Activated gamma-delta T cell (primary cell): ENCODE data around the gene ZDHHC11.
A peak's percentile ranks its signal among the peaks of the same experiment; 100 is the strongest.

Source experiments
- DNase-seq: peaks from one replicate; lab custom pipeline; 2025; lab: John Stamatoyannopoulos, UW
- total RNA-seq, 2 donors: gene quantifications; one replicate each; lab custom pipeline; 2026; lab: John Stamatoyannopoulos, UW

ZDHHC11 gene
- total RNA-seq: 3.6 to 3.8 reads per million in 2 donors

DNA sequence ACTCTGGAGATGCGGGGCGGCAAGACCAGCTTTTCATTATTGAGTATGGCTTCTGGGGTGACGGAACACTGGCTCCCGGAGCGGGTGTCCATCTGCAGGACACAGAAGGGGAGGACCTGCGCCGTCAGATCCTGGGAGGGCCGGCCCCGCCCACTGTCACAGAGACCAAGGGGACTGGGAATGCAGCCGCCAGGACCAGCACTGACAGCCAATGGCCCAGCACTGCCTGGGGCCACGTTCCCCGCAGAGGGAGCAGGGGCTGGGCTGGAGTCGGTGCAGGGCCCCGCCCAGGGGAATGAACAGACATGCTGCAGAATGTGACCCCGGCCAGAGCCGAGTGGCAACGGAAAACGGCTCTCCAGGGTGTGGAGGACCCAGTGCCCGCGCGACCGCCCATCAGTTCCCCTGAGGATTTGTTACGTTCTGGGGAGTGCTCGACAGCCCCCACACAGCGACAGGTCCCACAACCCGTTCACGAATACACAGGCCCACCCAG lies at the start of gene ZDHHC11:
Gene ZDHHC11 (minus strand): TSS at position 476 of the 496 bp plus-strand sequence. CDS start 384 bp downstream, at position 92.
- DNase-seq: no peak

DNA sequence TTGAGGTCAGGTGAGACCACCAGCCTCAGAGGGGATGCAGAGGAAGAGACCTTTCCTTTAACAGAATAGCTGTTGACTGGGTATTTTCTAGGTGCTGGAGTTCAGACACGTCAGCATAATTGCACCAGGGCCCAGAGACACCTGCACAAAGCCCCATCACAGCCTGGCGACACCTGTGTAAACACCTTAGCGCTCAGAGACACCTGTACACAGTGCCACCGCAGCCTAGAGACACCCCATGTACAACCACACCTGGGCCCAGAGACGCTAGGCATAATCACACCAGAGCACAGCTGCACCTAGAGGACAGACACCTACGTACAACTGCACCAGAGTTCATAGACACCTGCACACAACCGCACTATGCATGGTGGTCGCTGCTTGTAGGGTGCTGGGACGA lies 42.9 kb upstream of the ZDHHC11 start:
- DNase-seq: no peak

DNA sequence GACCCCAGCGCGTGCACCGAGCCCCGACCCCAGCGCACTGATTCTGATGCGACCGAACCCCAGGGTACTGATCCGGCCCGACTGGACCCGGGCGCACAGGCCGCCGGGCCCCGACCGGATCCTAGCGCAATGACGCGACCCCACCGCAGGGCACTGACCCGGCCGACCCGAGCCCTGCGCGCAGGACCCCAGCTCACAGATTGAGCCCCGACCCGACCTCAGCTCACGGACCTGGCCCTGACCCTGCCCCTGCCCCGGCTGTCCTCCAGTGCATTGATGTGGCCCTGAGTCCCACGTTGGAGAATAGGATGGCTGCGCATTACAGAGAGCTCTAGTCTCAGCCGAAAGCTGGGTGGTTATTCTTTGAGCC lies 42.3 kb upstream of the ZDHHC11 start:
- DNase-seq: no peak

- DNase-seq: peak; percentile 72
These were observed 41.8 kb upstream of the ZDHHC11 start, which contains the start of the genes BRD9 and TRIP13 for GRCh38 chr5:892394-893136. TSS of gene BRD9 (minus strand) at chr5:892801. CDS start at chr5:892657, 144 bp downstream. TSS of gene TRIP13 (plus strand) at chr5:892884. CDS start at chr5:892999, 115 bp downstream.

GRCh38 chr5:891837-892393 lies 41.1 kb upstream of the ZDHHC11 start:
- DNase-seq: no peak

DNA sequence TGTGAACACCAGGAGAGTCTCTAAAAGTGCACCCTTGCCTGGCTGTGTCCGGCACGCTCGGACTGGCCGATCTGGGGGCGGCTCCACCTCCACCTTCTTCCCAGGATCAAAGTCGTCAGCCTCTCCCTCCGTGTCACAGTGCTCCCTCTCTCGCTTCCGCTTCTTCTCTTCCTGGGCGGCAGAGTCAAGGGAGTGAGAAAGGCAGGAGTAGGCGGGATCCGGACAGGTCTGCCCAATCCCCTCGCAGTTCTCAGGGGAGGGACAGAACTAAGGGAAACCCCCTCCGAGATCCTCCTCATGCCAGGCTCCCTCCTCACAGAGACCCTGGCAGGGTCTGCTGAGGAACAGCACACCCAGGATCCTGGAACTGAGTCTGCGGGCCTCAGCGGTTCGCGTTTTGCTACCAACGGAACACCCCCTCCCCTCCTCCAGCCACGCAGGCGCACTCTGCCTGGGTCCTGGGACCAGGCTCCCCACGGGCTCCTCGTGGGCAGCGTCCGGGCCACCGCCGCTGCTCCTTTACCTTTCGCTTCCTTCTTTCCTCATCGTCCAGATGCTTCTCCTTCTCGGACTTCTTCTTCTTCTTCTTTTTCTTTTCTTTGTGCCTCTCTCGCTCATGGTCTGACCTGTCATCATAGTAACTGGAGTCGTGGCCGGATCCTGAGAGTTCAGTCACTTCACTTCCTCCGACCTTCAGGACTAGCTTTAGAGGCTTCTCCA lies 40.5 kb upstream of the ZDHHC11 start:
- DNase-seq: no peak

GRCh38 chr5:889075-889710 lies 38.4 kb upstream of the ZDHHC11 start:
- no peak for DNase-seq

DNA sequence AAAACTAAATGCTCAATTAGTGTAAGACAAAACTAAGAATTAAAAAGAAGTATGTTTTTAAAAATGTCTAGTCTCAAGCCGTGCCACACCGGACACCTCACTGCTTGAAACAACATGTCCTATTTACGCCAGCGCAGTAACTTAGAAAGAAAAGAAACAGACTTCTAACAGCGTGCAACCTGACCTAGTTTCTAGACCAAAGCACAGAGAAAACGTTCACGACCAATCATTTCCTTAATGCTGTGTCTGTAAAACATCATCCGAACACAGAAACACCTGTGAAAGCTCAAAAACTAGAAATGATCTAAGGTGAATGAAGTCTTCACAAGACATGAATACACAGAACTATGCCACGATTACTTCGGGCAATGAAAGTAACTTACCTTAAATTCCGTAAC lies 37.9 kb upstream of the ZDHHC11 start:
- DNase-seq: no peak

DNA sequence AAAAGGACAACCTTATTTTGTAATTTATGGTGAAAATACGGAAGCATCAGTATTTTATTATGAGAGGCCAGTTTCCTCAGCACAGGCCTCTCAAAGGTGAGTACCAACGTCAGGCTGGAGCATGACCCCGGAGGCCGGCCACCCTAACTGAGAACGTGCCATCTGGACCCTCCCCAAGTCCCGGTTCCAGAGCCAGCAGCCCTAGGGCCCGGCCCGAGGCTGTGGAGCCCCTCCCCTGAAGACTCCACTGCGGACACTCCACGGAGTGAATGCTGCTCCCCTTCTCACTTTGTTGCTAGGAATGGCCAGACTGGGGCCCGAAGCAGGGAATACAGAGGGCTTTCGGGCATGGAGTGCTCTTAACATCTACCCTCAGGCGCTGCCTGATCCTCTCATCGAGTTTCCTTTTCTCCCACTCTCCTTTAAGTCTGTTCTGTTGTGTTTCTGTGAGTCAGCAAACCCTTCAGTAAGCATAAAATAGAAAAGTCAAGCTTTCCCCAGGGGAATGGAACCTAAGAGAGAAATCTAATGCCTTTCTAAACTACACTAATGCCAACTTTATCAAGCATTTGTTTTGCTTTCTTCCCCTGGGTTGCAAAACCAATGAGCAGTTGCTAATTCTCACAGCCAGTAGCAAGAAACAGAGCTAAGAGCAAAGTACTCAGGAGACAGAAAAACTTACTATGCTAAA lies 37.3 kb upstream of the ZDHHC11 start:
- DNase-seq: no peak

DNA sequence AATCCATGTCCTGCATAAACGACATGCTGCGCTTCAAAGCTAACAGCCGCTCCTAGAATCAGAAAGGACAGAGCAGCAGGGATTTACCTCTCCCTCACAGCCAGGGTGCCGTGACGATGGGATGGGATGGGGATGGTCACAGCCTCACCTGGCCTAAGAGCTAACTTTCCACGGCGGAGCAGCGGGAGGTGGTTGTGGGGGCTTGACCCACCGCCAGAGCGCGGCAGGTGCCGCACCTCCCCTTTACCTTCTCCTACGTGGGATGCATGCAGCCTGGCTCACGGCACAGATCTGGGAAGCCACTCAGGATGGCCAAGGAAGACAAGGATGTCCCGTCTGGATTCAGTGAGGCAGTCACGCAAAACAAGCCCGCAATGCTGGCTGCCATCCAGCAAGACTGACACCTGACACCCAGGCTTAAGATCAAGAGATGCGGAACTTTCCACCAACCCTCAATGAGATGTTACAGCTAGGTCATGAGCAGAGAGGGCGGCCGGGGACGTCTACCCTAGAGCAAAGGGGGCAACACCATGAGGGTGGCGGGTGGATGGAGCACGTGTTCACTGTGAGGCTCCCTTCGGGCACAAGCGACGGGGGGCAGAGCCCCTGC lies 36.0 kb upstream of the ZDHHC11 start:
- no peak for DNase-seq

DNA sequence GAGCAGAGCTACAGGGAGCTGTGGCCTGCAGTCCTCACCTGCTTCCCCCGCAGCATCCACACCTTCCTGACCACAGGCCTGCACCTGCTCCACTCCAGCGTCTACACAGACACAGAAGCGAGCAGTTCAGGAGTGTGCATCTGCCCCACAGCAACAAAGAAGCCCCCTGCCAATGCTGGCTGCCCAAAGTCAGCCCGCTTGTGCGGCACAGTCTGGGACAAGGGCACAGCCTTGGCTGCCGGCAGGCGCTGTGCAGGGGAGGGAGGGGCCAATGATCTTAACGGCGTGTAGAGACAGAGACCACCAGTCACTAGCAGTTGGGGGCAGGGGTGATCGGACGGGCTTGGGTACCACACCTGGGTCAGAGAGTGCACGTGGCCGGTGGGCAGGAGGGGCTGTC lies 35.2 kb upstream of the ZDHHC11 start:
- no peak for DNase-seq

DNA sequence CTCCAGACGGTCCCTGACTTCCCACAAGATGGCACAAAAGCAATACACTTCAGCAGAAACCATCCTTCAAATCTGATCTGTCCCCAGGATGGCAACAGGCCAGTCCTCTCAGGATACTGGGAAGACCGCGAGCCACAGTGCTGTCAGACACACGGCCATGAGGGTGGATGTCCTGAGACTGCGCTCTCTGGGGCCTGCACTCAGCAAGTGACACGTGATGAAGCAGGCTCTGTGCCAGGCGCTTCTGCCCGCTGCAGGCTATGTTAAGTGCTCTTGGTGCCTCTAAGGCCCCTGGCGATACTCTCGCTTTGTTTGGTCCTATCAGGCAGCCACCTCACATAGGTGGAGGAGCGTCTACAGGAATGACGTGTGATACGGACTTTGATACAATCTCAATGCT lies 34.7 kb upstream of the ZDHHC11 start:
- no peak for DNase-seq

GRCh38 chr5:885127-885442 lies 34.3 kb upstream of the ZDHHC11 start:
- no peak for DNase-seq

DNA sequence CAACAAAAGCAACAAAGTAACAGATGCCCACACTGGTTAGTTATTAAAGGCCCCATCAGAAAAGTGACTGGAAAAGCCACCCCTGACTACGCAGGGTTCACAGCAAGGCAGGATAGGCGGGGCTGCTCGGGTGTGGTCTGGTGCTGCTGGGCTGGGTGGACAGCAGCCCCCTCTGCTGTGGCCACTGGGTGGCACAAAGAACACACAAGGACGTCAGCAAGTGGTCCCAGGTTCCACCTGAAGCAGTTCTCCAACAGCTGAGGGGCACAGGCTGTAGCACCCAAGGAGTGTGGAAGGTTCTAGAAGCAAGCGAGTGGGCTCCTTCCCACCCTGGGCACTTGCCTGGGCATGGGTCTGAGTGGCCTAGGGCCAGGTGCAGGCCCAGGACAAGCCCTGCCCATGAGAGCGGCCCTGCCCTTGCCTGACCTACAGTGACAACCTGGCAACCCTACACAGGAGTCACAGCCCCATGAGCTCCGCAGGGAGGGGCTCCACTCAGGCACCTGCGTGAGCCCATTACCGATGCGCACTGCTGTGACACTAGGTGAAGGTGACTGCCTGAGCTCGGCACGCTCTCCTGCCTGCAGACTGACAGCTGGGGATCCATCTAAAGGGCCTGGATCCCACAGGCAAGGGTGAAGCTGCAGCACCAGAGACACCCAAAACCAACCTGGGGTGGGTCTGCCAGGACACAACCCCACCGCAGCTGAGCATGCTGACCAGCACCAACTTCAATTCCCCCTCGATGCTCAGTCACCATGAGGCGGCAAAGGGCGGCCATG lies 33.8 kb upstream of the ZDHHC11 start:
- DNase-seq: no peak

DNA sequence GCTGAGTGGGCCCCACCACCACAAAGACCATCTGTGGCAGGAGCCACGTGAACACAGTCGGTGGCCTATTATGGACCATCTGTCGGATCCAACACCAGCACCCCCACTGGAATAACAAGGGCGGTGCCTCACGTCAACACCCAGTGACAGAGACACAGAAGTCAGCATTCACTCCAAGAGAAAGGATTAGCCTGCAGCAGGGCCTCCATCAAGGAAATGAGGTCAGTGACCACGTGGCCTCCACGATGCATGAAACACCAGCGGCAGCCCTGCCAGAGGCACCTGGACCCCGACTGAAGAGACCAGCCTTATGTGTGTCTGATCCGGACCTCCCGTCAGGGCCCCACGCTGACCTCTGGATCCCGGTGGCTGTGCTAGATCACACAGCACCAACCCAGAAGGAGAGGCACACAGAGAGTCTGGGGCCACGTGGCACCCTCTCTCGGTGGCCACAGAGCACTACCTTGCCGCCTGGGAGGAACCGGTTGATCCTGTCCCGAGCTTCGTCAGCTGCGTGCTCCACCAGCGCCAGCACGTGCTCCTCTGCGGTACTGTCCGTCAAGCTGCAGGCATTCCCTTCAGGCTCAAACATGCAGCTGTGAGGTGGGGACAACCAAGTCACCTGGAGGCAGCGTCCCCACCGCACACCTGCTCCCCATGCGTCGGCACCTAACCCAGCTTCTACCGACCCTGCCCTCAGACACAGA lies 32.8 kb upstream of the ZDHHC11 start:
- DNase-seq: no peak

DNA sequence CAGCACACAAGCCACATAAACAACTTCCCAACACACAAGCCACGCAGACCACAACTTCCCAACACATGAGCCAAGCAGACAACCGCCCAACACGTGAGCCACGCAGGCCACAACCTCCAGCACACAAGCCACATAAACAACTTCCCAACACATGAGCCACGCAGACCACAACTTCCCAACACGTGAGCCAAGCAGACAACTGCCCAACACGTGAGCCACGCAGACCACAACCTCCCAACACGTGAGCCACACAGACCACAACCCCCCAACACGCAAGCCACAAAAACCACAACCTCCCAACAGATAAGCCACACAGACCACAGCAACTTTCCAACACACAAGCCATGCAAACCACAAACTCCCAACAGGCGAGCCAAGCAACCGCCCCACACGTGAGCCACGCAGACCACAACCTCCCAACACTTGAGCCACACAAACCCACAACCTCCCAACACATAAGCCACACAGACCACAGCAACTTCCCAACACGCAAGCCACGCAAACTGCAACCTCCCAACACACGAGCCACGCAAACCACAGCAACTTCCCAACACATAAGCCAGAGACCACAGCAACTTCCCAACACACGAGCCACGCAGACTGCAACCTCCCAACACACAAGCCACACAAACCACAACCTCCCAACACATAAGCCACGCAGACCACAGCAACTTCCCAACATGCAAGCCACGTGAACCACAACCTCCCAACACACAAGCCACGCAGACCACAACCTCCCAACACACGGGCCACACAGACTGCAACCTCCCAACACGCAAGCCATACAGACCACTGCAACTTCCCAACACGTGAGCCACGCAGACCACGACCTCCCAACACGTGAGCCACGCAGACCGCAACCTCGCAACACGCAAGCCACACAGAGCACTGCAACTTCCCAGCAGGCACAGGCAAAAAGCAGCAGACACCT lies 31.7 kb upstream of the ZDHHC11 start:
- no peak for DNase-seq

DNA sequence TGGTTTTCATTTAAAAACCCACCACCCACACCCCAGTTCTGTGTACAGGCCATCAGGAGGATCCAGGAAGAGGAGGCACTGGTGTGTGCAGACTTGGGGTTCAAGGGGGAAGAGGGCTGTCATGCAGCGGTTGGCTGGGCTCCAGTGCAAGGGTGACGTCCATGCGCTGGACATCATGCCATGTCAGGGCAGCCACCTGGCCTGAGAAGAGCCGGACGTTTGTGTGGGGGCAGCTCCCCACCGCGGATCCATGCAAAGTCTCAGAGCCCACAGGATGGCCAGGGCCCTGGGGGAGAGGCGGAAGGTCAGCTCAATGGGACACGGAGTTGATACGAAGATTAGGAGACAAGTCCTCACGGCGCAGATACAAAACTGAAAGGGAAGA lies 30.8 kb upstream of the ZDHHC11 start:
- DNase-seq: no peak

DNA sequence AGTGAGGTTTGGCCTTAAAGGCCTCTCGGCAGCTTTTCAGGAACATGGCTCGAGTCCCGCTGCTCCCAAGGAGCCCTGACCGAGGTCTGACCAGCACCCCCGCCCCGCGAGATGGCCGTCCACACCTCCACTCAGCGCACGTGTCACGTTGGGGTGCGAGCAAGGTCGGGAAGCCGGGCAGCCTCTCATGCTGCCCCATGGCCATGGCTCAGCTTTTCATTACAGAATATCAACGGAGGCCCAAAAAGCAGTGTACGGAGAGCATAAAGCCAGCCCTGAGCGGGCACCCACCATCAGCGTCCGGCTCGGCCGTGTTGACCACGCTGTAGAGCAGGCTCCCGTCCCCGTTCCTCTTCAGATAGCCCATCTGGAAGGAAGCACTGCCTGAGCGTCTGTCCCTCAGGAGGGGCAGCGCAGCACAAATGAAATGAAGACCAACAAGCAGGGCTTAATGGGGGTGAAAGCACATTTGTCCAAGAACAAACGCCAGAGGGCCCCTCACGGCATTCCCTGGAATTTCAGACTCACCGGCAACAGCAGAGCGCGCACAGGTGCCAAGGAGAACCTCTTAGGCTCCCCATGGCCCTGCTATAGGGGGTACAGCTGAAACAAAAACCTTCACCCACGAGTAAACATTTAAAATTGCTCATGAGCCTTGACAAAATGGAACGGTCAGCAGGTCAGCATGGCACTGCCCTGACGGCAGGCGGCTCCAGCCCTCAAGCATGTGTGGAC lies 30.2 kb upstream of the ZDHHC11 start:
- no peak for DNase-seq
